ENCODE results near the gene AATF.

Gene AATF

GRCh38 chr17:36948717-36949460 is at the start of gene AATF:
Gene AATF (plus strand): TSS chr17:36948954. CDS start chr17:36949126, 172 bp downstream.
- peak; percentile 95 to 96 for DNase-seq (ENCODE audit: low read depth in 2 of 2)

- no peak for DNase-seq (ENCODE audit: low read depth in 2 of 2)
Observed at GRCh38 chr17:36899250-36900159, 49.2 kb upstream of the AATF start.

- DNase-seq (ENCODE audit: low read depth in 2 of 2), result no peak
Observed at GRCh38 chr17:36900160-36900512, 48.6 kb upstream of the AATF start.

GRCh38 chr17:36901506-36901905 is 47.2 kb upstream of the AATF start:
- DNase-seq (ENCODE audit: low read depth in 2 of 2), result no peak

GRCh38 chr17:36907407-36907806 is 41.3 kb upstream of the AATF start:
- DNase-seq (ENCODE audit: low read depth in 2 of 2), result no peak

GRCh38 chr17:36910513-36910912 is 38.2 kb upstream of the AATF start:
- no peak for DNase-seq (ENCODE audit: low read depth in 2 of 2)

GRCh38 chr17:36911001-36911400 is 37.8 kb upstream of the AATF start:
- no peak for DNase-seq (ENCODE audit: low read depth in 2 of 2)

- DNase-seq (ENCODE audit: low read depth in 2 of 2), result no peak
Observed at GRCh38 chr17:36913132-36913531, 35.6 kb upstream of the AATF start.

GRCh38 chr17:36918211-36918691 is 30.5 kb upstream of the AATF start:
- no peak for DNase-seq (ENCODE audit: low read depth in 2 of 2)

- no peak for DNase-seq (ENCODE audit: low read depth in 2 of 2)
Observed at GRCh38 chr17:36919407-36919968, 29.3 kb upstream of the AATF start.

- DNase-seq (ENCODE audit: low read depth in 2 of 2), result no peak
Observed at GRCh38 chr17:36920032-36921005, 28.4 kb upstream of the AATF start.

- DNase-seq (ENCODE audit: low read depth in 2 of 2), result peak; percentile 62 to 70
Observed at GRCh38 chr17:36921095-36921851, 27.5 kb upstream of the AATF start.

GRCh38 chr17:36922175-36922574 is 26.6 kb upstream of the AATF start:
- DNase-seq (ENCODE audit: low read depth in 2 of 2), result no peak

- DNase-seq (ENCODE audit: low read depth in 2 of 2), result no peak
Observed at GRCh38 chr17:36923814-36924221, 24.9 kb upstream of the AATF start.

GRCh38 chr17:36926226-36926625 is 22.5 kb upstream of the AATF start:
- no peak for DNase-seq (ENCODE audit: low read depth in 2 of 2)

GRCh38 chr17:36926701-36927100 is 22.1 kb upstream of the AATF start:
- DNase-seq (ENCODE audit: low read depth in 2 of 2), result no peak

- no peak for DNase-seq (ENCODE audit: low read depth in 2 of 2)
Observed at GRCh38 chr17:36928471-36929345, 20.0 kb upstream of the AATF start.

GRCh38 chr17:36929851-36930582 is 18.7 kb upstream of the AATF start:
- DNase-seq (ENCODE audit: low read depth in 2 of 2), result no peak

- no peak for DNase-seq (ENCODE audit: low read depth in 2 of 2)
Observed at GRCh38 chr17:36930583-36930900, 18.2 kb upstream of the AATF start.
